ENCODE data around the gene DENND4C. TPM values are rescaled to one million over a fixed set of nuclear protein-coding genes. Genes with fewer than 3 reads are reported as not detected.

DENND4C gene
- total and polyA plus RNA-seq, 7 donors: 11.3 to 109 (median 75.6) TPM

- Histone ChIP-seq H3K27ac (no peak overlapping the region), H3K4me3 (no peak overlapping the region), H3K4me1 (no peaks in the 10 kb centered on the region), H3K36me3 (peaks cover 0 to 55% (median 3%) of the 10 kb centered on the region in 4 donors), H3K27me3 (no peaks in the 10 kb centered on the region), H3K9me3 (no peaks in the 10 kb centered on the region)
- TF ChIP-seq CTCF (IDR thresholded peaks at IDR 0.05): no peak
- TF ChIP-seq POLR2A (IDR thresholded peaks at IDR 0.05): no peak
- TF ChIP-seq EP300 (IDR thresholded peaks at IDR 0.05): no peak
- TF ChIP-seq POLR2AphosphoS5 (IDR thresholded peaks at IDR 0.05): no peak
- intact Hi-C loops (cut with DNase I): no loop called here
- WGBS, 2 donors: 58 to 81% methylated on average over 1 of the region's 1 CpG
- no peak for DNase-seq
Measured at GRCh38 chr9:19320495-19320894, 90.0 kb downstream of the DENND4C start.

- no peak overlapping the region for H3K4me3 ChIP-seq
- intact Hi-C loops (cut with DNase I): no loop called here
- no peaks in the 10 kb centered on the region for H3K9me3 ChIP-seq
- peaks cover 4 to 85% (median 22%) of the 10 kb centered on the region in 4 donors for H3K36me3 ChIP-seq
- WGBS, 2 donors: 21 to 73% methylated on average over 2 of the region's 2 CpGs
- no peak overlapping the region for H3K27ac ChIP-seq
- no peaks in the 10 kb centered on the region for H3K27me3 ChIP-seq
- no peak for DNase-seq
- H3K4me1 ChIP-seq: no peaks in the 10 kb centered on the region
- TF ChIP-seq EP300 (IDR thresholded peaks at IDR 0.05): no peak
- TF ChIP-seq POLR2AphosphoS5 (IDR thresholded peaks at IDR 0.05): no peak
- TF ChIP-seq POLR2A (IDR thresholded peaks at IDR 0.05): no peak
Measured at GRCh38 chr9:19331877-19332276, 101.4 kb downstream of the DENND4C start.

- Histone ChIP-seq H3K9me3 (no peaks in the 10 kb centered on the region), H3K4me3 (no peak overlapping the region), H3K27me3 (no peaks in the 10 kb centered on the region), H3K4me1 (no peaks in the 10 kb centered on the region), H3K27ac (no peak overlapping the region), H3K36me3 (peaks cover 4 to 73% (median 16%) of the 10 kb centered on the region in 4 donors)
- TF ChIP-seq EP300 (IDR thresholded peaks at IDR 0.05) (no peak), POLR2AphosphoS5 (IDR thresholded peaks at IDR 0.05) (no peak), POLR2A (IDR thresholded peaks at IDR 0.05) (no peak), CTCF (IDR thresholded peaks at IDR 0.05) (no peak)
- 96 to 97% methylated on average over 7 of the region's 7 CpGs for WGBS, 2 donors
- DNase-seq: no peak
- intact Hi-C loops (cut with DNase I): no loop called here
Measured at GRCh38 chr9:19336166-19336565, 105.7 kb downstream of the DENND4C start.

GRCh38 chr9:19342947-19343346 lies 112.5 kb downstream of the DENND4C start:
- H3K4me3 ChIP-seq: no peak overlapping the region
- H3K36me3 ChIP-seq: peaks cover 4 to 70% (median 18%) of the 10 kb centered on the region in 4 donors
- TF ChIP-seq POLR2A (IDR thresholded peaks at IDR 0.05) (no peak), POLR2AphosphoS5 (IDR thresholded peaks at IDR 0.05) (no peak), EP300 (IDR thresholded peaks at IDR 0.05) (no peak), CTCF (IDR thresholded peaks at IDR 0.05) (no peak)
- no peak overlapping the region for H3K27ac ChIP-seq
- intact Hi-C loops (cut with DNase I): no loop called here
- no peaks in the 10 kb centered on the region for H3K27me3 ChIP-seq
- no peaks in the 10 kb centered on the region for H3K9me3 ChIP-seq
- no peak for DNase-seq
- WGBS, 2 donors: 87 to 88% methylated on average over 2 of the region's 2 CpGs
- no peaks in the 10 kb centered on the region for H3K4me1 ChIP-seq

GRCh38 chr9:19358701-19359100 lies 128.2 kb downstream of the DENND4C start:
- peaks cover 5 to 83% (median 17%) of the 10 kb centered on the region in 4 donors for H3K36me3 ChIP-seq
- H3K27ac ChIP-seq: no peak overlapping the region
- DNase-seq: no peak
- 81 to 83% methylated on average over 3 of the region's 3 CpGs for WGBS, 2 donors
- no peaks in the 10 kb centered on the region for H3K27me3 ChIP-seq
- intact Hi-C loops (cut with DNase I): no loop called here
- H3K9me3 ChIP-seq: no peaks in the 10 kb centered on the region
- TF ChIP-seq POLR2A (IDR thresholded peaks at IDR 0.05) (no peak), POLR2AphosphoS5 (IDR thresholded peaks at IDR 0.05) (no peak), EP300 (IDR thresholded peaks at IDR 0.05) (no peak), CTCF (IDR thresholded peaks at IDR 0.05) (no peak)
- H3K4me3 ChIP-seq: no peak overlapping the region
- H3K4me1 ChIP-seq: no peaks in the 10 kb centered on the region

Data from sigmoid colon (tissue), 7 donors.